ENCODE results near the gene TUBG1.
A peak's percentile ranks its signal among the peaks of the same experiment; 100 is the strongest.

TUBG1 gene

DNA sequence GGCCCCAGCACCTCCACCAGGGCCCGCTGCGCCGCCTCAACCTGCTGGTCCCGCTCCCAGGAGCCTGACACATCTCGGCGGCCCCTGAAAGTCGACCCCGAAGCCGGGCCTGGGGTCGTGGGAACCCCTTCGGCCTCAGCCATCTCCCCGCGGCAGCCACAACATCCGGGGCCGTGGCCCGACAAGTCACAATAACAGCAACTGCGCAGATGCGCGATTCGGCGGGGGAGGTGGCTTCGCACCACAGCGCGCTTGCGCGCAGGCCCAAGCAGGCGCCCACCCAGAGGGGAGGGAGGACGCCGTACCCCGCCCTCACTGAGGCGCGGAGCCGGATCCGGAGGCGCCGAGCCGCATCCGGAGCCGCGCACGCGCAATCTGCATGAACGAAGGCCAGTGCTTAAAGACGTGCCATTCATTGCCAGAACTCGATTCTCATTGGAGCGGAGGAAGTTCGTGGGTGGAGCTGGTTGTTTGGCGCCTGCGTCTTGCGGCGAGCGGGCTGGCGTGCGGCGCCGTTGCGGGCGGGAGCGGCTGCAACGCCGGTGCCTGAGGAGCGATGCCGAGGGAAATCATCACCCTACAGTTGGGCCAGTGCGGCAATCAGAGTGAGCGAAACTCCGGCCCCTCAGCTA lies at the start of gene TUBG1, which contains the start of gene RETREG3:
TUBG1 (plus strand) TSS at position 502 of the 632 bp plus-strand sequence; CDS start at position 557, 55 bp downstream.
RETREG3 (minus strand) TSS at position 193 of the 632 bp plus-strand sequence; CDS start at position 143, 50 bp downstream.
- peak within 1 kb of the TSS; percentile 88 to 95 for H3K27ac ChIP-seq
- no peaks in the 10 kb centered on the region for H3K9me3 ChIP-seq
- TF ChIP-seq, protein P1, sequence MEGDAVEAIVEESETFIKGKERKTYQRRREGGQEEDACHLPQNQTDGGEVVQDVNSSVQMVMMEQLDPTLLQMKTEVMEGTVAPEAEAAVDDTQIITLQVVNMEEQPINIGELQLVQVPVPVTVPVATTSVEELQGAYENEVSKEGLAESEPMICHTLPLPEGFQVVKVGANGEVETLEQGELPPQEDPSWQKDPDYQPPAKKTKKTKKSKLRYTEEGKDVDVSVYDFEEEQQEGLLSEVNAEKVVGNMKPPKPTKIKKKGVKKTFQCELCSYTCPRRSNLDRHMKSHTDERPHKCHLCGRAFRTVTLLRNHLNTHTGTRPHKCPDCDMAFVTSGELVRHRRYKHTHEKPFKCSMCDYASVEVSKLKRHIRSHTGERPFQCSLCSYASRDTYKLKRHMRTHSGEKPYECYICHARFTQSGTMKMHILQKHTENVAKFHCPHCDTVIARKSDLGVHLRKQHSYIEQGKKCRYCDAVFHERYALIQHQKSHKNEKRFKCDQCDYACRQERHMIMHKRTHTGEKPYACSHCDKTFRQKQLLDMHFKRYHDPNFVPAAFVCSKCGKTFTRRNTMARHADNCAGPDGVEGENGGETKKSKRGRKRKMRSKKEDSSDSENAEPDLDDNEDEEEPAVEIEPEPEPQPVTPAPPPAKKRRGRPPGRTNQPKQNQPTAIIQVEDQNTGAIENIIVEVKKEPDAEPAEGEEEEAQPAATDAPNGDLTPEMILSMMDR (IDR thresholded peaks at IDR 0.05), result peak in 1 of 2 experiments; percentile 43
- DNase-seq, result peak; percentile 98 to 99
- peaks cover 15 to 29% (median 19%) of the 10 kb centered on the region in 3 donors for H3K36me3 ChIP-seq
- H3K4me1 ChIP-seq, result peaks cover 0 to 54% (median 33%) of the 10 kb centered on the region in 4 donors
- H3K27me3 ChIP-seq, result no peaks in the 10 kb centered on the region
- H3K4me3 ChIP-seq, result peak within 1 kb of the TSS; percentile 69 to 85
- intact Hi-C loops (cut with DNase I; ENCODE audit: low total_unique reads), result loop anchor here (5.0 kb wide), 2 partner anchors 43 to 73 kb away; partner anchors contain the start of genes CCR10 and CNTNAP1

DNA sequence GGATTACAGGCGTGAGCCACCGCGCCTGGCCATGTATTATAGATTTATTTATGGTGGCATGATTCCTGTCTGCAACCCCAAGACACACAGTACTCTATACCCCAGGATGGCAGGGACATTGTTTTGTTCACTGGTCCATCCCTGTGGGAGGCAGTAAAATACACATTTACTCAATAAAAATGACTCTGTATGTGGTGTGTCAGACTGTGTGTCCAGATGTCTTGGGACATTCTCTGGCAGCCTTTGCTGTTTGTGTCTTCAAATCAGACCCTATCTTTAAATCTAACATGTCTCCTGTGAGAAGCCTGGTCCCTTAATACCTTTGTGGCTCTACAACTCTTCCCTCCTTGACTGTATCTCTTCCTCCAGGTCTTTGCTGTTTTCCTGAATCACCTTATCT lies 49.2 kb upstream of the TUBG1 start:
- no peaks in the 10 kb centered on the region for H3K9me3 ChIP-seq
- no peak for DNase-seq
- peaks cover 4 to 48% (median 40%) of the 10 kb centered on the region in 4 donors for H3K4me1 ChIP-seq
- intact Hi-C loops (cut with DNase I; ENCODE audit: low total_unique reads), result no loop called here
- TF ChIP-seq, protein P1 (IDR thresholded peaks at IDR 0.05), result no peak
- H3K27me3 ChIP-seq, result no peaks in the 10 kb centered on the region
- H3K36me3 ChIP-seq, result peaks cover 9 to 14% (median 10%) of the 10 kb centered on the region in 3 donors
- no peak overlapping the region for H3K4me3 ChIP-seq
- H3K27ac ChIP-seq, result peak overlapping the region in 1 of 2 donors; percentile 87

DNA sequence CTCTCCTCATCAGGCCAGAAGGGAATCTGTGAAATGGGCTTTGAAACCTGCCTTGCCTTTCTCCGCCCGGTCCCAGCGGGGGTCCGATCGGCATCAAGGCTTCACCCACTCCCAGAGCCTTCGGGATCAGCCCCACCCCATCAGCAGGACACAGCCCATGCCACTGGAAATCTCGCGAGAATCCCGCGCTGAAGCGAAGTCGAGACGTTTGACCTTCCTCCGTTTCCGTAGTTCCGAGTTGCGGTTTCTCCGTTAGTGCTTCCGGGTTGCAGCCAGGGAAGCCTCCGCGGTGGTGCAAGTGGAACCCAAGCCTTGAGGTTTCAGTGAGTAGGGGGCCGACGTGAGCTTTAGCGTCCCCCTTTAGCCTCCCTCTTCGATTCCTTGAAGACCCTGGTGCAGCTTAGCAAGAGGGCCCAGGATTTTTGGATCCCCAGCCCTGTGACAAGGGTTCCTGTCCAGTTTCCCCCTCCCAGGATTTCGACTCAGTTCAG lies 47.5 kb upstream of the TUBG1 start, which contains the start of gene COASY:
COASY (plus strand) TSS at position 252 of the 491 bp plus-strand sequence. CDS start 475 bp downstream, outside the sequence.
- H3K4me3 ChIP-seq, result peak within 1 kb of the TSS; percentile 69 to 90
- no peaks in the 10 kb centered on the region for H3K9me3 ChIP-seq
- H3K27ac ChIP-seq, result peak within 1 kb of the TSS; percentile 83 to 87
- no peaks in the 10 kb centered on the region for H3K27me3 ChIP-seq
- TF ChIP-seq, protein P1 (IDR thresholded peaks at IDR 0.05), result no peak
- H3K4me1 ChIP-seq, result peaks cover 4 to 53% (median 43%) of the 10 kb centered on the region in 4 donors
- intact Hi-C loops (cut with DNase I; ENCODE audit: low total_unique reads), result no loop called here
- peaks cover 16 to 24% (median 20%) of the 10 kb centered on the region in 3 donors for H3K36me3 ChIP-seq
- DNase-seq, result peak; percentile 95 to 98

DNA sequence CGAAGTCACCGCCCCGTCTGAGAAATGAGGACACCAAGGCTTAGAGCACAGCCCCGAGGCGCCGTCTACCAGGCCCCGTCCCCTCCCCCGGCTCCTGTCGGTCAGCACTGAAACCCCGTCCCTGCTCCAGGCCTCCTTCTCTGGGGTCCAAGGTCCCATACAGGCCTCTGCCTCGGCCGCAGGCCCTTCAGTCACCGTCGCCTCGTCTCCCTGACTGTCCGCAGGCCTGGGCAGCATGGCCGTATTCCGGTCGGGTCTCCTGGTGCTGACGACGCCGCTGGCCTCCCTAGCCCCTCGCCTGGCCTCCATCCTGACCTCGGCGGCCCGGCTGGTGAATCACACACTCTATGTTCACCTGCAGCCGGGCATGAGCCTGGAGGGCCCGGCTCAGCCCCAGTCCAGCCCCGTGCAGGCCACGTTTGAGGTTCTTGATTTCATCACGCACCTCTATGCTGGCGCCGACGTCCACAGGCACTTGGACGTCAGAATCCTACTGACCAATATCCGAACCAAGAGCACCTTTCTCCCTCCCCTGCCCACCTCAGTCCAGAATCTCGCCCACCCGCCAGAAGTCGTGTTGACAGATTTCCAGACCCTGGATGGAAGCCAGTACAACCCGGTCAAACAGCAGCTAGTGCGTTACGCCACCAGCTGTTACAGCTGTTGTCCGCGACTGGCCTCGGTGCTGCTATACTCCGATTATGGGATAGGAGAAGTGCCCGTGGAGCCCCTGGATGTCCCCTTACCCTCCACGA lies 46.9 kb upstream of the TUBG1 start:
- intact Hi-C loops (cut with DNase I; ENCODE audit: low total_unique reads), result no loop called here
- Histone ChIP-seq H3K27me3 (no peaks in the 10 kb centered on the region), H3K9me3 (no peaks in the 10 kb centered on the region), H3K4me1 (peaks cover 4 to 54% (median 46%) of the 10 kb centered on the region in 4 donors), H3K27ac (peak overlapping the region; percentile 83 to 87), H3K4me3 (peak overlapping the region; percentile 69 to 90), H3K36me3 (peaks cover 16 to 24% (median 20%) of the 10 kb centered on the region in 3 donors)
- no peak for DNase-seq
- TF ChIP-seq, protein P1 (IDR thresholded peaks at IDR 0.05), result no peak

DNA sequence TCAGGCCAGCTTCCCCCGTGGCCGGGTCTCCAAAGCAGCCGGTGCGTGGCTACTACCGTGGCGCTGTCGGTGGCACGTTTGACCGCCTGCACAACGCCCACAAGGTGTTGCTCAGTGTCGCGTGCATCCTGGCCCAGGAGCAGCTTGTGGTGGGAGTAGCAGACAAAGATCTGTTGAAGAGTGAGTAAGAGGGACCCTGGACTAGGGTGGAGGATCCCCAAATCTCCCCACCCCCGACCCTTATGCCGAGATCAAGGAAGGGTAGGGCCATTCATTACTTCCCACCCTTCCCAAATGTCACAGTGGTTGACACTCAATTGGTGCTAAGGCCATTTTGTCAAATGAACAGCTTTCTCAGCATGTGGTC lies 46.4 kb upstream of the TUBG1 start:
- peaks cover 4 to 59% (median 50%) of the 10 kb centered on the region in 4 donors for H3K4me1 ChIP-seq
- peaks cover 16 to 24% (median 20%) of the 10 kb centered on the region in 3 donors for H3K36me3 ChIP-seq
- TF ChIP-seq, protein P1 (IDR thresholded peaks at IDR 0.05), result no peak
- intact Hi-C loops (cut with DNase I; ENCODE audit: low total_unique reads), result no loop called here
- H3K27me3 ChIP-seq, result no peaks in the 10 kb centered on the region
- no peak for DNase-seq
- peak overlapping the region; percentile 83 to 87 for H3K27ac ChIP-seq
- no peaks in the 10 kb centered on the region for H3K9me3 ChIP-seq
- H3K4me3 ChIP-seq, result peak overlapping the region; percentile 69 to 90

All from tibial artery (tissue), 4 donors.